Hepatocyte (in vitro differentiated cells): ENCODE measurements around the gene LMX1A. TPM values are rescaled to one million over a fixed set of nuclear protein-coding genes. Genes with fewer than 3 reads are reported as not detected.

Source experiments
- DNase-seq: peaks from one replicate; pipeline ENCODE4 v3.0.0-alpha.2; 2016; ENCODE audit warnings: low spot score
- H2AFZ ChIP-seq: fragments of 200-600 bp; sonication (generic); 2 replicates; pipeline ENCODE4 v1.6.0; 2016; ENCODE audit warnings: antibody characterized with exemption, mild to moderate bottlenecking
- H3K27ac ChIP-seq: fragments of 200-600 bp; sonication (generic); 2 replicates; pipeline ENCODE4 v1.5.1; 2016; ENCODE audit warnings: mild to moderate bottlenecking
- H3K27me3 ChIP-seq: fragments of 200-600 bp; sonication (generic); 2 replicates; pipeline ENCODE4 v1.6.1; 2016
- H3K36me3 ChIP-seq: fragments of 200-600 bp; sonication (generic); replicated peaks from 2 replicates; pipeline ENCODE4 v1.5.1; 2016; ENCODE audit warnings: low read depth; ENCODE audit not compliant: insufficient read depth
- H3K4me1 ChIP-seq: fragments of 200-600 bp; sonication (generic); 2 replicates; pipeline ENCODE4 v1.5.1; 2016; ENCODE audit warnings: mild to moderate bottlenecking, moderate library complexity; ENCODE audit not compliant: insufficient read depth
- H3K4me2 ChIP-seq: fragments of 200-600 bp; sonication (generic); 2 replicates; pipeline ENCODE4 v1.6.0; 2016
- H3K4me3 ChIP-seq: fragments of 200-600 bp; sonication (generic); 2 replicates; pipeline ENCODE4 v1.5.1; 2016; ENCODE audit warnings: mild to moderate bottlenecking
- H3K79me2 ChIP-seq: fragments of 200-600 bp; sonication (generic); 2 replicates; pipeline ENCODE4 v1.6.0; 2017; ENCODE audit warnings: mild to moderate bottlenecking
- H3K9me2 ChIP-seq: fragments of 200-600 bp; sonication (generic); replicated peaks from 2 replicates; pipeline ENCODE4 v1.6.0; 2017; ENCODE audit warnings: mild to moderate bottlenecking; ENCODE audit not compliant: insufficient read depth
- H3K9me3 ChIP-seq: fragments of 200-600 bp; sonication (generic); 2 replicates; pipeline ENCODE4 v1.5.1; 2016; ENCODE audit warnings: low read depth, mild to moderate bottlenecking
- H4K20me1 ChIP-seq: fragments of 200-600 bp; sonication (generic); 2 replicates; pipeline ENCODE4 v1.6.0; 2016; ENCODE audit warnings: mild to moderate bottlenecking; ENCODE audit not compliant: insufficient read depth, poor library complexity, severe bottlenecking
- CTCF ChIP-seq: fragments of 200-600 bp; sonication (generic); IDR thresholded peaks from 2 replicates; pipeline ENCODE4 v1.5.1; 2016; ENCODE audit warnings: antibody characterized with exemption, mild to moderate bottlenecking; ENCODE audit not compliant: poor library complexity
- EZH2 ChIP-seq: fragments of 200-600 bp; sonication (generic); IDR thresholded peaks from 2 replicates; pipeline ENCODE4 v1.6.1; 2016; ENCODE audit warnings: antibody characterized with exemption, mild to moderate bottlenecking, borderline replicate concordance
- EZH2phosphoT487 ChIP-seq: fragments of 200-600 bp; sonication (generic); IDR thresholded peaks from one replicate; pipeline ENCODE4 v1.6.1; 2018; ENCODE audit warnings: antibody characterized with exemption, mild to moderate bottlenecking, low read depth, moderate library complexity; ENCODE audit not compliant: unreplicated experiment, severe bottlenecking
- WGBS: methylation state at CpG from one replicate; pipeline ENCODE4 v1.1.6; 2016; ENCODE audit warnings: low lambda C conversion rate; ENCODE audit errors: missing lambda C conversion rate; 5-methylcytosine and 5-hydroxymethylcytosine counted together
- polyA plus RNA-seq: library from polyadenylated mRNA; unstranded; fragments of >200 nt; fragmentation: Nextera tagmentation; extraction: Ambion mirVana; gene quantifications from 2 replicates; pipeline ENCODE4 v1.2.1, GENCODE V29; 2016
- total RNA-seq: library from RNA; depleted of rRNA; stranded (reverse); fragments of >200 nt; gene quantifications from 2 replicates; pipeline ENCODE4 v1.2.3, GENCODE V29; 2014

Gene LMX1A
- total and polyA plus RNA-seq, 2 experiments from 2014 or later, result not detected

- no peak for TF ChIP-seq CTCF
- no peak for TF ChIP-seq EZH2
- TF ChIP-seq EZH2phosphoT487, result no peak
- WGBS, result 50% methylated on average over 4 of the region's 4 CpGs
Observed at GRCh38 chr1:165287781-165288180, 68.7 kb downstream of the LMX1A start.

DNA sequence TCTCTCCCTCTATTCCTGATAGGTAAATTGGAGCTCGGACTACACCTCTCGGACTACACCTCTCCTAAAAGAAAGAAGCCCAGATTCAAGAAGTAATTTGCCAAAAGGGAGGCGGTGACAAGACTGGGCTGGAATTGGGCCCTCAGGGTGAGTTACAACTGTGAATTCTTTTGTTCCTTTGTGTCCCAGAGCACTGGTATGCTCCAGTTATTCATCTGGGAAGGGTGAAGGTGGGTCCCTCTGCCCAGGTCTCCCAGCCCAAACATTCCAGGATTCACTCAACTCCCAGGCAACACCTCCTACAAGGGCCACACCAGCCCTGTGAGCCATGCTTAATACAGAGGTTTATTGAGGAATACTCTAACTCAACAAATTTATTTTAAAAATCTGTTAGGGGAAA, 69.2 kb downstream of the LMX1A start:
- Histone ChIP-seq H3K36me3 (no peaks in the 10 kb centered on the region), H3K4me1 (peaks cover 15% of the 10 kb centered on the region), H3K9me2 (no peaks in the 10 kb centered on the region), H3K4me3 (no peak overlapping the region), H3K9me3 (no peaks in the 10 kb centered on the region), H4K20me1 (no peaks in the 10 kb centered on the region), H3K79me2 (no peaks in the 10 kb centered on the region), H3K4me2 (no peak overlapping the region), H3K27me3 (peaks cover 8% of the 10 kb centered on the region), H3K27ac (no peak overlapping the region), H2AFZ (no peak overlapping the region)
- no peak for DNase-seq
- no peak for TF ChIP-seq CTCF
- TF ChIP-seq EZH2, result no peak
- TF ChIP-seq EZH2phosphoT487, result no peak
- 86% methylated on average over 3 of the region's 3 CpGs for WGBS

More at GRCh38 chr1:165287781-165288180, 68.7 kb downstream of the LMX1A start:
- H3K9me2 ChIP-seq, result no peaks in the 10 kb centered on the region
- H3K4me2 ChIP-seq, result peak overlapping the region; percentile 47
- H3K79me2 ChIP-seq, result no peaks in the 10 kb centered on the region
- no peak overlapping the region for H3K4me3 ChIP-seq
- no peak for DNase-seq
- H3K27me3 ChIP-seq, result peaks cover 8% of the 10 kb centered on the region
- H3K36me3 ChIP-seq, result no peaks in the 10 kb centered on the region
- H4K20me1 ChIP-seq, result no peaks in the 10 kb centered on the region
- H2AFZ ChIP-seq, result no peak overlapping the region
- peaks cover 15% of the 10 kb centered on the region for H3K4me1 ChIP-seq
- no peaks in the 10 kb centered on the region for H3K9me3 ChIP-seq
- H3K27ac ChIP-seq, result peak overlapping the region; percentile 19

- no peaks in the 10 kb centered on the region for H3K79me2 ChIP-seq
- DNase-seq, result no peak
- WGBS, result 35% methylated on average over 10 of the region's 10 CpGs
Observed at GRCh38 chr1:165284454-165284853, 72.1 kb downstream of the LMX1A start.

More at GRCh38 chr1:165284454-165284853, 72.1 kb downstream of the LMX1A start:
- peaks cover 11% of the 10 kb centered on the region for H3K27me3 ChIP-seq
- H4K20me1 ChIP-seq, result no peaks in the 10 kb centered on the region
- no peak overlapping the region for H2AFZ ChIP-seq
- TF ChIP-seq CTCF (no peak), EZH2 (no peak), EZH2phosphoT487 (no peak)
- no peaks in the 10 kb centered on the region for H3K36me3 ChIP-seq
- no peak overlapping the region for H3K4me2 ChIP-seq
- peaks cover 15% of the 10 kb centered on the region for H3K4me1 ChIP-seq
- no peaks in the 10 kb centered on the region for H3K9me3 ChIP-seq
- no peak overlapping the region for H3K4me3 ChIP-seq
- no peaks in the 10 kb centered on the region for H3K9me2 ChIP-seq
- H3K27ac ChIP-seq, result no peak overlapping the region
